Stimulated activated CD8-positive, alpha-beta memory T cell treated with anti-CD3 and anti-CD28 coated beads, Interleukin-12 subunit alpha, Interleukin-12 subunit beta, amount 100 ng/mL, for 1 hour (primary cell): ENCODE measurements around the gene ADGRG3.
"Not testable (repeated sequence)": the region's sequence is repeated elsewhere in the genome, so short reads cannot be mapped to it uniquely, and the experiment has no call there.

Experiments
- DNase-seq: peaks from one replicate; pipeline ENCODE4 v3.0.0-alpha.2; 2020; ENCODE audit warnings: low read depth

The ADGRG3 gene

GRCh38 chr16:57721356-57722209 lies 53.5 kb downstream of the ADGRG3 start:
- DNase-seq: no peak

GRCh38 chr16:57722210-57722499 lies 54.0 kb downstream of the ADGRG3 start:
- DNase-seq: no peak

DNA sequence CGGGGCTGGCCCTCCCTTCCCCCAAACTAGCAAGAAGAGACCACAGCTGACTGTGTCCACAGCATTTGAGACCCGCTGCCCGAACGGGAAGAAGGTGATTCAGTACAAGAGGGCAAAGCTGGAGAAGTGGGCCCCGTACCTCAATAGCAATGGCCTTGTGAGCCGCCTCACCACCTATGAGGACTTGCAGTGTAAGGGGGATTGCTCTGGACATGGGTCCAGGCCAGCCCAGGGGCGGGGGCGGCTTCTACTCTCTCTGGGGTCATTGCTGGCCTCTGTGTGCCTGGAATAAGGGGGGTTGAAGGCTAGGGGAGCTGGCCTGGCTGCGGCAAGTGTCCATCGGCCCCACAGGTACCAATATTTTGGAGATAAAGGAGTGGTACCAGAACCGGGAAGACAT lies 54.5 kb downstream of the ADGRG3 start:
- DNase-seq: no peak

DNA sequence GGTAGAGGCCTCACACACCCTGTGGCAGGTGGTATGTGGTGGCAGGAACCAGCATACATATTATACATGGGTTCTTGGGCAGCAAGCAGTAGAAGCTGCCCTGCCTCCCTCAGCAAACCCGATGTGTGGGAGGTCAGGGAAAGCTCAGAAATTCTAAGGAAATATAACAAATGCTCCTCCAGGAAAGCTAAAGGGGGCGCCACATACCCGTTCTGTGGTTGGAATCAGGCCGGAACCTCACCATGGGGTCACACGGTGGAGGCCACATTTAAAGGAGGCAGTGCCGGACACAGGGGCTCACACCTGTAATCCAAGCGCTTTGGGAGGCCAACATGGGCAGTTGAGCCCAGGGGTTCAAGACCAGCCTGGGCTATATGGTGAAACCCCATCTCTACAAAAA lies 55.1 kb downstream of the ADGRG3 start:
- DNase-seq: no peak

DNA sequence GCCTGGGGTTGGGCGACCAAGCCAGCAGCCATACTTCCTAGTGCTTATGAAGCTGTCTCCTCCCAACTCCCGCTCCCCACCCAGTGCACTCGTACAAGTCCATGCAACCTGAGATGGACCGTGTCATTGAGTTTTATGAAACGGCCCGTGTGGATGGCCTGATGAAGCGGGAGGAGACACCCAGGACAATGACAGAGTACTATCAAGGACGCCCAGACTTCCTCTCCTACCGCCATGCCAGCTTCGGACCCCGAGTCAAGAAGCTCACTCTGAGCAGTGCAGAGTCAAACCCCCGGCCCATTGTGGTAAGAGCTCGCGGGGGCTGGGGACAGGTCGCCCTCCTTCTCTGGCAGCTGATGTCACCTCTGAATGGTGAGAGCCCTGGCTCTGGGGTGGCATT lies 56.4 kb downstream of the ADGRG3 start:
- no peak for DNase-seq

DNA sequence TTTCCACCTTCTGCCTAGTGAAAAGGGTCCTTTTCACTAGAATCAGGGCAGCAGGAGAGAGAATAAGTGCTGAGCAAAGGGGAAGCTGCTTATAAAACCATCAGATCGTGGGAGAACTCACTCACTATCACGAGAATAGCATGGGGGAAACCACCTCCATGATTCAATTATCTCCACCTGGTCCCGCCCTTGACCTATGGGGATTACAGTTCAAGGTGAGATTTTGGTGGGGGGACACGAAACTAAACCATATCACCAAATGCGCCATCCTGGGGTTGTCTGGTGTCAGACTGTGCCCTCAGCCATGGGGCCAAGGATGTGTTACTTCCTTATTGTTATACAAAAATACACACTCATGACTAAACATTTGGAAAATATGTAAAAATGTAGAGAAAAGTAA lies 57.0 kb downstream of the ADGRG3 start:
- no peak for DNase-seq

DNA sequence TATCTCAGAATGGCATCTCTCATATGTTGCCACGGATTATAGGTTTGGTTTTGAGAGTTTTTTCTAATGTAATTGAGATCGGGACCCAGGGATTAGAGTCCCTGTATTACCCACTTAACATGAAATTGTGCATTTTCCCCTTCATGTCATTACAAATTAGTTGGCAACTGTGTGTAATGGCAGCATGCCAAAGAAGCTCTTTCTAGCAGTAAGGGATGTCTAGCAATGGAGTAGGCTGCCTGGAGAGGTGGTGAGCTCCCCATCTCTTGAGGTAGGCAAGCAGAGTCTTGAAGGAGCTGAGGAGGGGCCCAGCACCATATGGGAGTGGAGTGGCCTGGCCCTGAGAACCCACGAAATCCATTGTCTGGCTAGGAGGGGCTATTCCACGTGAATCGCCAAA lies 57.4 kb downstream of the ADGRG3 start:
- no peak for DNase-seq

DNA sequence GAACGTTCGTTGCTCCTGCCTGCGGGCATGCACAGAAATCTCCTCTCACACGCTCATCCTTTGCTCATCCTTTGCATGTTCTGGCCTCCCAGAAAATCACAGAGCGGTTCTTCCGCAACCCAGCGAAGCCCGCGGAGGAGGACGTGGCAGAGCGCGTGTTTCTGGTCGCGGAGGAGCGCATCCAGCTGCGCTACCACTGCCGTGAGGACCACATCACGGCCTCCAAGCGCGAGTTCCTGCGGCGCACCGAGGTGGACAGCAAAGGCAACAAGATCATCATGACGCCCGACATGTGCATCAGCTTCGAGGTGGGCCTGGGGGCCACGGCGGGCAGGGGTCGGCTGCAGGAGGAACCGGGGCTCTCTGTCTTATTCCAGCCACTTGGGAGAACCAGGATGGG lies 57.9 kb downstream of the ADGRG3 start:
- no peak for DNase-seq

DNA sequence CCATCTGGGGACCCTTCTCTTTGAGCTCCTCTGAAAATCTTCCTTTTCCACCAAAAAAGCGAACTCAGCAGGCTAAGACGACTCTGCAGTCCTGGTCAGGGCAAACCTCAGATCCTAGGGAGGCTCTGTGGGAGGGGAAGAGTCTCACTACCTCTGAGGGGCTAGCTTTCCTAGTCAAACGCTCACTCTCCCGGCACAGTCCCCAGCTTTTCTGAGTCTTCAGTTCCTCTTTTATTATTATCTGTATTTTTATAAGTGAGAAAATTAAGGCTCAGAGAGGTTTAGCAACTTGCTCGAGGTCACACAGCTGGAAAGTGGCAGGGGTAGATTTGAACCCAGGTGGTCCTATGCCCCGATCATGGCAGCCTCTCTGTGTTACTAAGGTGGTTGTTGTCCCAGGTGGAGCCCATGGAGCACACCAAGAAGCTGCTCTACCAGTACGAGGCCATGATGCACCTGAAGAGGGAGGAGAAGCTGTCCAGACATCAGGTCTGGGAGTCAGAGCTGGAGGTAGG lies 58.4 kb downstream of the ADGRG3 start:
- DNase-seq: no peak

- no peak for DNase-seq
Observed at GRCh38 chr16:57727610-57728009, 59.5 kb downstream of the ADGRG3 start.

DNA sequence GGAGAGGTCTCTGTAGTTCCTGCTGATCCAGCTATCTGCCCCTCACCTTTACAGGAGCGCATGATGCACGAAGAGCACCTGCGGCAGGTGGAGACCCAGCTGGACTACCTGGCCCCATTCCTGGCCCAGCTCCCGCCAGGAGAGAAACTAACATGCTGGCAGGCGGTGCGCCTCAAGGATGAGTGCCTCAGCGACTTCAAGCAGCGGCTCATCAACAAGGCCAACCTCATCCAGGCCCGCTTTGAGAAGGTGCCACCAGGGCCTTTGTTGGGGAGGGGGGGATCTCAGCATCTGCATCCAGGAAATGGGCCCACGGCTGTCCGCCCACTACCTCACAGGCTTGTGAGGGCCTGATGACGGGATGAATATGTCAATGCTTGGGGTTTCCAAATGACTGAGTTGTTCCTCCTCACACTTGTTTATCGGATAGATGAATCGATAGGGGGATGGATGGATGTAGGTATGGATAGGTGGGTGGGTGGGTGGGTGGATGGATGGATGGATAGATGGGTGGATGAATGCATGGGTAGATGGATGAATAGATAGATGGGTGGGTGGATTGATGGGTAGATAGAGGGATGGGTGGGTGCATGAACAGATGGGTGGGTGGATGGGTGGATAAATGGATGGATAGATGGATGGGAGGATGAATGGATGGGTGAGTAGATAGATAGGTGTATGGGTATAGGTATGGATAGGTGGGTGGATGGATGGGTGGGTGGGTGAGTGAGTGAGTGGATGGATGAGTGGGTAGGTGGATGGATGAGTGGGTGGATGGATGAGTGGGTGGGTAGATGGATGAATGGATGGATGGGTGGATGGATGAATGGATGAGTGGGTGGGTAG lies 60.5 kb downstream of the ADGRG3 start:
- no peak for DNase-seq

GRCh38 chr16:57729182-57729484 lies 61.0 kb downstream of the ADGRG3 start:
- no peak for DNase-seq

GRCh38 chr16:57729852-57730251 lies 61.7 kb downstream of the ADGRG3 start:
- DNase-seq: not testable (repeated sequence)

DNA sequence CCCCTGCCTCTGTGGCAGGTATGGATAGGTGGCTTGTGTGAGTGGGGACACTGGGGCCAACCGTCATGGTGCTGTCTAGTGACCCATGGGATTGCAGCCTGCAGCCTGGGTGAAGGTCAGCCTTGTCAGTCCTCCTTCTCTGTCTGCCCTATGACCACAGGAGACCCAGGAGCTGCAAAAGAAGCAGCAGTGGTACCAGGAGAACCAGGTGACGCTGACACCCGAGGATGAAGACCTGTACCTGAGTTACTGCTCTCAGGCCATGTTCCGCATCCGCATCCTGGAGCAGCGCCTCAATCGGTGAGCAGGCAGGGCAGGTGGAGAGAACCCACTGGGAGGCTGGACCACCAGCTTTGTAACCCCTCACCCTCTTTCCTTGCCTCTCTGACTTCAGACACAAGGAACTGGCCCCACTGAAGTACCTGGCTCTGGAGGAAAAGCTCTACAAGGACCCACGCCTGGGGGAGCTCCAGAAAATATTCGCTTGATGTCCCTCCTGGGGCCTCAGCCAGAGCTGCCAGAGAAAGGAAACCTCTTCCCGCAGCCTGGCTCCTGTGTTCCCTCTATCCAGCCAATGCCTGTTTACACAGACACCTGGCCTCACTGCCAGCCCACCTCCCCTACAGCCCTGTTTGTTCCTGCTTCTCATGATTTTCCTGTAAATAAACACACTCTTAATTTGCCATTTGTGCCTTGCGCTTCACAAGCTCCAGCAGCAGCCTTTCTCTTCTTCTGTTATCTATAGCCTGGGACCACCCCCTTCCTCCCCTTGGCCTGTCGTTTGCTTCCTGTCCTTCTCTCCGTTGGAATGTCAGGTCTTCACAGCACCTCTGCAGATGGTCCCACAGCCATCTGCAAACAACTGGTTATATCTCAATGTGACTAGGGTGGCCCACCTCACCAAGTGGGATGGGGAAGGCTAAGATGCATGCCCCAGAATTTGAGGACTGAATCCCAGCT lies 62.9 kb downstream of the ADGRG3 start:
- DNase-seq: no peak

- no peak for DNase-seq
Observed at GRCh38 chr16:57732037-57732436, 63.9 kb downstream of the ADGRG3 start.

DNA sequence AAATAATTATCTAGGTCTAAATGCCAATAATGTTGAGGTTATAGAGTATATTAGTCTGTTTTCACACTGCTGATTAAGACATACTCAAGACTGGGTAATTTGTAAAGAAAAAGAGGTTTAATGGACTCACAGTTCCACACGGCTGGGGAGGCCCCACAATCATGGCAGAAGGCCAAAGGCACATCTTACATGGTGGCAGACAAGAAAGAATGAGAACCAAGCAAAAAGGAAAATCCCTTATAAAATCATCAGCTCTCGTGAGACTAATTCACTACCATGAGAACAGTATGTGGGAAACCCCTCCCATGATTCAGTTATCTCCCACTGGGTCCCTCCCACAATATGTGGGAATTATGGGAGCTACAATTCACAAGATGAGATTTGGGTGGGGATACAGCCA lies 64.6 kb downstream of the ADGRG3 start:
- DNase-seq: no peak

DNA sequence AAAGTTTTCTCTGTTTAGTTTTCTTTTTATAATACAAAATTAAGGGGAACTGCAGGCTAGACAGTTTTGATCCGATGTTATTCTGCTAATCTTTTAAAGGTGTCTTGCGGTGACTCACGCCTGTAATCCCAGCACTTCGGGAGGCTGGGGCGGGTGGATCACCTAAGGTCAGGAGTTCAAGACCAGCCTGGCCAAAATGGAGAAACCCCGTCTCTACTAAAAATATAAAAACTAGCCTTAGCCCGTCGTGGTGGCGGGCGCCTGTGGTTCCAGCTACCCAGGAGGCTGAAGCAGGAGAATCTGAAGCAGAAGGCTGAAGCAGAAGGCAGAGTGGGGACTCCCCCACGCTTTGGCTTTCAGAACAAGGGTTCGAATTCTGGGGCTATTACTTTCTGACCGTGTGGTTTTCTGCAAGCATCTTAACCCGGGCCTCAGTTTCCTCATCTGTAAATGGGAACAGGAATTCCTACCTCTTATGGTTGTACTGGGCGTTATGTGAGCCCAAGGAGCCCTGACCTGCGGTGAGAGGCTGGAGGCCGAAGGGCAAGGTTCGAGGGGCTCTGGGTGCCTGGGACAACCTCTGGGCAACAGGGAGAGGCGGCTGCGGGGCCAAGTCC lies 66.3 kb downstream of the ADGRG3 start:
- DNase-seq: no peak

DNA sequence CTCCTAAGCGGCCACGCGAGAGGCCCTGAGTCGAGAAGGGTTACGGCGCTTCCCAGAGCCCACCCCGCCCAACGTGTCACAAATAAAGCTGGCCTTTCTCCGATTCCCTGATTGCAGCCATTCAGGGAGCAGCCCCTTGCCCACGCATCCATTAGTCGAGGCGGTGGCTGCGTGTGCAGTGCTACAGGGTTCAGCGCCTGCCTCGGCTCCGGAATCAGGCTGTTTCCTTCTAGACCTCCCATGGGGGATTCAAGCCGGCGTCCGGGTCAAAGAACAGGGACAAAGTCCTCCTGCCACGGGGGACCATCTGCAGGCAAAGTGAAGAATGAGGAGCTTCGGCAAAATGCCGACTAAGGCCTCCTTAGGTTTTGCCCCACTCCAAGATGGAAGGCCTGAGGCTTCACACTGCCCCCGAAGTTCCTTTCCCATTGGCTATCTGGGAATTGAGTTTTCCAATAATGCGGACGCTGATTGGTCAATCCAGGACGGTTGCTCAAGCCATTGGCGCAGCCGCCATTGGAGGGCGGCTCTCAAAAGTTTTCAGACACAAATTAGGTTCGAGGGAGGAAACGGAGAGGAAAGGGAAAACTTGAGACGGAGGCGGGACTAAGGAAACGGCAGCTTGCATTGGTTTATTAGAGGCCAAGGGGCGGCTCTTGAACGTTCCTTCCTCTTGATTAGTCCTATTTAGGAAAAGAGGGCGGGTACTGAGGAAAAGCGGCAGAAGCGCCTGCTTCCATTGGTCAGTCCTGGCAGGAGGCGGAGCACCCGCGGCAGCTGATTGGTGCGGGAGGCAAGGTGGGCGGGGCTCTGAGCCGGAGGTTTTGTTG lies 67.0 kb downstream of the ADGRG3 start:
- peak; percentile 95 for DNase-seq

DNA sequence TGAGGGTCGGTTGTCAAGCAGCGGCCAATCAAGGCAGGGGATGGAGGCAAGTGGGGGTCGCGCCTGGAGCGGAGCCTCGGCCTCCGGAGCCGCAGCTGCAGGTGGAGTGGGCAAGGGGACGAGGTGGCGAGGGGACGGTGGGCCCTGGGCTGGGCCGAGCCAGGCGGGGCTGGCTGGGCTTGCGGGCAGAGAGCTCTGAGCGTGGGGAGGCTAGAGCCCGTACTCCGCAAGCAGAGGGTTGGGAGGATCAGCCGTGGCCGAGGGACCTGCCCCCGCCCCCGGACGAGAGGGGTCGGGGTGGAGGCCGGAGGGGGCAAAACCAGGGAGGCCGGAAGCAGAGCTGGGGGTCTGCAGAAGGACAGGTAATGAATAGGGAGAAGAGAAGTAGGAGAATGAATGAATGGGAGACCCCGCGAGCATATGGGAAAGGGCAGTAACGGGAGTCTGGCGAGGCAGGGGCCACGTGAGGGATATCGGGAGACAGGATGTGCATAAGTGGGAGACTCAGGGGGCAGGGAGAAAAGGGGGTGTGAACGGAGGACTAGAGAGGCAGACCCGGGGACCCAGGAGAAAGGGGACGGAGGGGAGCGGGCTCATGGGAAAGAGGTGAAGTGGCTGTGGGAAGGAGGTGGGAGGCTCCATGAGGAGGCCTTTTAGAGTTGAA lies 67.8 kb downstream of the ADGRG3 start, which contains the start of gene KATNB1:
Gene KATNB1, plus strand, starts transcription at position 16 of the 664 bp plus-strand sequence. CDS start 1,474 bp downstream, outside the sequence.
- DNase-seq: no peak
